ENCODE data around the gene PPP2R5C.

Gene PPP2R5C

DNA sequence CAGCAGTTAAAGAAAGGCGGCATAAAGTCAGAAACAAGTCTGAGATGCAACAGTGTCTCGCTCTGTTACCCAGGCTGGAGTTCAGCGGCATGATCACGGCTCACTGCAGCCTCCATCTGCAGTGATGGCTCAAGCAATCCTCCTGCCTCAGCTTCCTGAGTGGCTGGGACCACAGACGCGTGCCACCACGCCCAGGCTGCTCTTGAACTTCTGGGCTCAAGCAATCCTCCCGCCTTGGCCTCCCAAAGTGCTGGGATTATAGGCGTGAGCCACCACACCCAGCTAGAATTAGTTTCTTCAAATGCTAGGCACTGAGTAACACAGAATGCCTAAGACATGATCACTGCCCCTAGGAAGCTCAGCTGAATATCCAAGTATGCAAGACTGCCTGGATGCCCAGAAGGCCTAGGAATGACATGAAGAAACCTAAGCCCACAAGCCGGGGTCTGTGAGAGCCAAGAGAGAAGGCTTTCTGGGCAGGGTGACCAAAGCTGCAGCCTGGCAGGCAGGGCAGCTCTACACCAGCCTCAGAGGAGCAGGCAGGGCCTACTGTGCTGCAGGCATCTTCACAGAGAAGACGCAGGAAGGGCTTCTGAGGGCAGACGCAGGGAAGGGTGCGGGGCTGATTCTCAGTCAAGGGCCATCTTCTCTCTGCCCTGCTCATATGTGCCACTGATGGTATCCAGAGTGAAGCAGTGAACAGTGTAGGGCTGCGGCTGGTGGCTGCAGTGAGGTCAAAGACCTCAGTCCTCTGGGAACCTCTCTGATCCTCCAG, 4.3 kb upstream of the PPP2R5C start:
- no peak for DNase-seq

GRCh38 chr14:101757839-101758211, 3.7 kb upstream of the PPP2R5C start:
- DNase-seq, result no peak

- no peak for DNase-seq
These were observed 2.5 kb upstream of the PPP2R5C start for GRCh38 chr14:101758913-101759593.

DNA sequence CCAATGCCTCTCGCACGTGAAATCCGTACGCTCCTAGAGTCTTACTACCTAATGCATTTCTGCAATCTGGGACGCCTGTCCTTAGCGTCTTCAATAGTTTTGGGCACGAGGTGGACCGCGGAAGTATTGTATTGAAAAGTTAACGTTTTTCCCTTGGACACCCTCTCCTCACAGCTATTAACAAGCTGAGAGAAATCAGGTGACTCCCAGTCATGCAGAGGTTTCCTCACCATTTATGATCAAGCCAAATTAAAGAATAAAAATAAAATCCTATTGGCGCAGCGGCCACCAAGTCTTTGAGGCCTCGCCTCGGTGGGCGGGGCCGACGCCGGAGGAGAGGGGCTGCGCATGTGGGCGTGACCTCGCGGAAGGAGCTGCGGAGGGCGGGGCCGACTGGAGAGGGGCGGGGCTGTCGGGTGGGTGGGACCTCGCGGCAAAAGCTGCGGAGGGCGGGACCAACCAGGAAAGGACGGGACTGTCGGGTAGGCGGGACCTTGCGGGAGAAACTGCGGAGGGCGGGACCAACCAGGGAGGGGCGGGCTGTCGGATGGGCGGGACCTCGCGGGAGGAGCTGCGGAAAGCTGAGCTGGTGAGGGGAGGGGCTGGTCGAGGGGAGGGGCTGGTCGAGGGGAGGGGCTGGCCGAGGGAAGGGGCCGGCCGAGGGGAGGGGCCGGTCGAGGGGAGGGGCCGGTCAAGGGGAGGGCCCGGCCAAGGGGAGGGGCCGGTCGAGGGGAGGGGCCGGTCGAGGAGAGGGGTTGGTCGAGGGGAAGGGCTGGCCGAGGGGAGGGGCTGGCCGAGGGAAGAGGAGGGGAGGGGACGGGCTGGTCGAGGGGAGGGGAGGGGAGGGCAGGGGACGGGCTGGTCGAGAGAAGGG, 1.1 kb upstream of the PPP2R5C start:
- peak; percentile 98 for DNase-seq

- DNase-seq, result no peak
These were observed 496 bp downstream of the PPP2R5C start for GRCh38 chr14:101761881-101762529.

DNA sequence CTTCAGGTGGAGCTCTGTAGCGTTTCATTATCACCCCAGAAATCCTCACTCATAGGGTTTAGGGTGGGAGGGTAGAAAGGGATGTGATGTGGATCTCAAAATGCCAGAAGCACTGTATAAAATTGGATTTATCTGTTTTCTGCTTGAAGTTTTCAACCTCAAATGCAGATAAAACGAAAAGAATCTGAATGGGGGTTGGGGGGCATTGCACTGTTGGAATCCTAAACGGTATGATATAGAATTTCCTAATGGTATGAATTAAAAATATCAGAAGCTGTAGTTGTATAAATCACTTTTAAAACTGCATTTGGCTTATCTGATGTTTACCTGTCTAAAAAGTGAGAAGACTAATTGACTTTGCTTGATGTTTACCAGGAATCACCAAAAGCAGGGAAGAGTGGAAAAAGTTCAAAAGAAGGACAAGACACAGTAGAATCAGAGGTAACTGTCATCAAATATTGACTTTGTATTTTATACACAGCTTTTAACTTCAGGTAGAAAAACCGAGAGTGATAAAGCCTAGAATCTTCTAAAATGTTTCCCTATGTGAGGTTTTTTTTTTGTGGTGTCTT, 1.1 kb downstream of the PPP2R5C start:
- no peak for DNase-seq

DNA sequence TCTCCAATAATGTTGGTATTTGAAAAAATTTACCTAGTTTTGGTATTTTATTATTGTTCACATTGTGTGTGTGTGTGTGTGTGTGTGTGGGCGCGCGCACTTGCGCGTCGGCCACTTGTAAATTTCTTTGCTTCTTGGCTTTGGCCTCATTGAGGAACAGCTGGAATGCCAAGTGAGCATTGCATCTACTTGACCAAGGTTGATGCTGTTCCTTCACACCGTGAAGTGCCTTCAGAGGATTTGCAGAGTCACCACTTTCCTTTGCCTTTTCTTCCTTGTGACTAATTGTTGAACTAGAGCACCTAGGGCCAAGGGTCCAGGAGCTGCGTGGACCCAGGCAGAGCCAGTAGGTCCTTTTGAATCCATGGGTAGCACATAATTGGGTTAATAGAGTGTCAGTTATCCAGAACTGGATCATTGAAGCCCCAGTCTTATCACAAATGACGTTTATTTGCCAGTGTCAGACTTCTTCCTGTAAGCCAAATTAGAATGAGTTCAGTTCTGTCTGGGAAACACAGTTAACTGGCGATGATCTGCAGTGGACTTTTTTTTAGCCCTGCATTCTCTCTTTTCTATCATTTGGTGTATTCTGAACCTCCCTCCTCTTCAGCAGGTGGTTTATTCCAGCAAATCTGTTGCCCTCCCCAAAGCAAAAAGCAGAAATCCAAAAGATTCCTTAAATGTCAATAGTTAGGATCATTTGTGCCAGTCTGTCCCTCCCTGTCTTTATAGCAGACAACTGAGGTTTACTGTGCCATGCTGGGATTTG, 2.6 kb downstream of the PPP2R5C start:
- DNase-seq, result no peak

DNA sequence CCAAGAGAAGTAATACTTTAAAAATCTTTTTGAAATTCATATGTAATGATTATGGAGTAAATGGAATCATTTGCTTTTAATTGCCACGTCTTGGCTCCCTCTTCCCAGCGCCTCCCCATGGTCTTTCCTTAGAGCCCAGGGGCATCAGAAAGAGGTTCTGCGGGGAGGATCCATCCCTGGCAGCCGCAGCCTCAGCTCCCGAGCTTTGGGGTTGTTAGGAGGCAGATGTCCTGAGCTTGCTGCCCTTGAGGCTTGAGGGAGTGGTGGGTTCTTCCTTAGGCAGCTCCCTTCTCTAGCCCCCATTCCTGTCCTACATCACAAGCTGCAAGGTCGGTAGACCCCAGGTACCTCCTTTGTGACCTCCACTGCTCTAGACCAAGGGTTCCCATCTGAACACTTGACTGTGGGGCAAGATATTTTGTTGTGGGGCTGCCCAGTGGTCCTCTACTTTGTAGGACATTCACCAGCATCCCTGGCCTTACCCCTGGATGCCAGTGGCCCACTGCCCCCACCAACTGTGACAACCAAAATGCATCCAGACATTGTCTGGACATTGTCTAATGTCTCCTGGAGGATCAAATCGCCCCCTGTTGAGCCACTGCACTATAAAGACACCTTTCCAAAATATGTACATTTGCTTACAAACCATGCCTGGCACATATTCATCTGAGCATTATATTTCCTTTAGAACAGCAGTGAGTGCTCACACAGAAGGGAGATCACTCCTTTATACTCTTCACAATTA, 6.3 kb downstream of the PPP2R5C start:
- no peak for DNase-seq

- no peak for DNase-seq
These were observed 8.7 kb downstream of the PPP2R5C start for GRCh38 chr14:101770183-101770582.

- DNase-seq, result no peak
These were observed 11.3 kb downstream of the PPP2R5C start for GRCh38 chr14:101772770-101773169.

GRCh38 chr14:101773378-101773777, 11.9 kb downstream of the PPP2R5C start:
- DNase-seq, result no peak

DNA sequence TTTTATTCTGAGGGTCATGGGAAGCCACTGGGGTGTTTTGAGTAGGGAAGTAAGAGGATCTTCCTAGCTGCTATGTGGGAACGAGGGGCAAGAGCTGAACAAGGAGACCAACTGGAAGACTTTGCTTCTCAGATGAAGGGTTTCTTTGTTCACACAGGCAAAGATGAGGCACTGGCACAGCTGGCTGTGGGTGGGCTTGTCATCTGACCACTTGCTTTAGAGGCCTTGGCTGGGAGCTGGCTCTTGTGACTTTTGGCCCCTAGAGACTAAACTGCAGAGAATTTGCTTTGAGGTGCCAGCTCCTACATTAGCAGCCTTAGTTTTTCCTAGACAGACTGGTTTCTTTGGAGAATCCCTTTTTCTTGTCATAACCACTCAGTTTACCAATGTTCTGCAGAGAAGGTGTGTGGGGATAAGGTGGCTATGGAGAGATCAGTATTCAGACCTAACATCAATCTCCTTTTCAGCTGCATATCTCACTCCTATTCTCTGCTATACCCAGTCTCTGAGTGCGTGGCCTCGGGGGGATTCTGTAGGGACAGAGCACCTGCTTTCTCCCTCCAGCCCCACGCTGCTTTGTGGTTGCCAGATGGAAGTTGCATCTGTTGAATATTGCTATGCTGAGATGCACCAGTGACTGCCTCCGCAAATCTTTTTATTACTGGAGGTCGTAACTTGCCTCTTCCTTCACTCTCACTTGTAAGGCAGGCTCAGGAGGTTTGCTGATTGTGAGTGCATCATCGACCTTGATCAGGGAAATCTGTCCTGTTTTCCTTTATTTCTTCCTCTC, 12.7 kb downstream of the PPP2R5C start:
- no peak for DNase-seq

- DNase-seq, result no peak
These were observed 13.3 kb downstream of the PPP2R5C start for GRCh38 chr14:101774814-101775213.

- DNase-seq, result no peak
These were observed 14.3 kb downstream of the PPP2R5C start for GRCh38 chr14:101775826-101776225.

GRCh38 chr14:101776344-101776743, 14.8 kb downstream of the PPP2R5C start:
- DNase-seq, result no peak

GRCh38 chr14:101780390-101780789, 18.9 kb downstream of the PPP2R5C start:
- DNase-seq, result no peak

GRCh38 chr14:101780887-101781239, 19.4 kb downstream of the PPP2R5C start:
- no peak for DNase-seq

- no peak for DNase-seq
These were observed 19.9 kb downstream of the PPP2R5C start for GRCh38 chr14:101781240-101782061.

DNA sequence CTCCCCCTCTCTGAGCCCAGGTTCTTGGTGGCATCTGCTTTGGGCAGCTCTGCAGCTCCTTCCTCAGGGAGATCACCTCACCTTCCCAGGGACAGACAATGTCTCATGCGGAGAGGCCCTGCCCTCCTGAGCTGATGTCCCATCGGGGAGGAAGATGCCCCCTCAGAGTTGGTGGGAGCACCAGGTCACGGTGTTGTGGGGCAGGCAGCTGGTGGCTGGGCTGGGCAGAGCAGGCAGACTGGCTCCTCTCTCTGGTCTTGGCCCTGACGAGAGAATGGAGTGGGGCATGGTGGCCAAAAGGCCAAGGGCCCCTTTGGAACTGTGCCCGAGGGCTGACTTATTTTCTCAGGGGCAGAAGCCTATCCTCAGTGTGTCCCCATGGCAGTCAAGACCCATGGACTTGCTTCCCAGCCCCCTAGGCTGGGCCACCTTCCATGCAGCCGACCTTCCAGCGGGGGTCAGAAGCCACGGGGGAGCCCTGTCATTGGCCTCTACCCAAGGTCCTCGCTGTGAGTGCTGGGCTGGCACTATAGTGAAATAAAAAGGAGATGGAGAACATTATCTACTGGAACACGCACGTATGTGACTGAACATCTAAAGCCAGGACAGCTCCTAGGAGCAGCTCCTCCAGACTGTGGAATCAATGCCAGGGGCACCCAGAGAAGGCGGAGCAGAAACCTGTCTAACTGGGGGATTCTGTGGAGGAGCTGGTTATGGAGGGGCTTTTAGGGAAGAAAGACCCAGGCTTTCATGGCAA, 21.9 kb downstream of the PPP2R5C start:
- DNase-seq, result no peak
